ENCODE measurements around the gene URAD. TPM values are rescaled to one million over a fixed set of nuclear protein-coding genes. Genes with fewer than 3 reads are reported as not detected.

The URAD gene
- total RNA-seq, 4 donors from 2014 or later = not detected

DNA sequence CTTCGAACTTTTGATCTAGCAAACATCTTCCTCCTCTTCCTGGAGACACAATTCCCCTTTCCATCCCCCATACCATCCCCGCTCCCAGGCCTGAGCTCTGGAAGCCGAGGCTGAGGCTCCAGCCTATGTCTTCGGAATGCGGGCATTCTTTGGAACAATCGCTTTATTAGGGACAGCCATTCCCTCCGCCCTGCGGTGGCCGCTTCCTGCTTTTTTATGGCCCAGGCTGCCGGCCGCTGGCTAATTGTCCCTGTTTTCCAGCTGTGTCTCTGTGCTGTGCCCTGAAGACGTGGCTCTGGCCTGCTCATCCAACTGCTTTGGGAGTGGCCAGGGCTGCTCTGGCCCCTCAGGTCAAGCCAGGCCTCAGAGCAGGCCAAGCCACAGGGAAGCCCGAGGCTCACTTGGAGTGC is 17.3 kb downstream of the URAD start:
- no peak overlapping the region for H3K4me3 ChIP-seq (ENCODE audit: low read depth, poor library complexity, severe bottlenecking)
- 47 to 53% methylated on average over 13 of the region's 13 CpGs for WGBS, 2 donors
- intact Hi-C loops (cut with DNase I; ENCODE audit: low total_unique reads) = loop anchor here (10.0 kb wide), 1 partner anchor 146 kb away; no protein-coding TSS in a partner anchor
- TF ChIP-seq POLR2A (IDR thresholded peaks at IDR 0.05) = no peak
- TF ChIP-seq, protein P1, sequence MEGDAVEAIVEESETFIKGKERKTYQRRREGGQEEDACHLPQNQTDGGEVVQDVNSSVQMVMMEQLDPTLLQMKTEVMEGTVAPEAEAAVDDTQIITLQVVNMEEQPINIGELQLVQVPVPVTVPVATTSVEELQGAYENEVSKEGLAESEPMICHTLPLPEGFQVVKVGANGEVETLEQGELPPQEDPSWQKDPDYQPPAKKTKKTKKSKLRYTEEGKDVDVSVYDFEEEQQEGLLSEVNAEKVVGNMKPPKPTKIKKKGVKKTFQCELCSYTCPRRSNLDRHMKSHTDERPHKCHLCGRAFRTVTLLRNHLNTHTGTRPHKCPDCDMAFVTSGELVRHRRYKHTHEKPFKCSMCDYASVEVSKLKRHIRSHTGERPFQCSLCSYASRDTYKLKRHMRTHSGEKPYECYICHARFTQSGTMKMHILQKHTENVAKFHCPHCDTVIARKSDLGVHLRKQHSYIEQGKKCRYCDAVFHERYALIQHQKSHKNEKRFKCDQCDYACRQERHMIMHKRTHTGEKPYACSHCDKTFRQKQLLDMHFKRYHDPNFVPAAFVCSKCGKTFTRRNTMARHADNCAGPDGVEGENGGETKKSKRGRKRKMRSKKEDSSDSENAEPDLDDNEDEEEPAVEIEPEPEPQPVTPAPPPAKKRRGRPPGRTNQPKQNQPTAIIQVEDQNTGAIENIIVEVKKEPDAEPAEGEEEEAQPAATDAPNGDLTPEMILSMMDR (IDR thresholded peaks at IDR 0.05) = no peak
- peak in 1 of 2 donors; percentile 69 for DNase-seq (ENCODE audit: low spot score in 2 of 2)

DNA sequence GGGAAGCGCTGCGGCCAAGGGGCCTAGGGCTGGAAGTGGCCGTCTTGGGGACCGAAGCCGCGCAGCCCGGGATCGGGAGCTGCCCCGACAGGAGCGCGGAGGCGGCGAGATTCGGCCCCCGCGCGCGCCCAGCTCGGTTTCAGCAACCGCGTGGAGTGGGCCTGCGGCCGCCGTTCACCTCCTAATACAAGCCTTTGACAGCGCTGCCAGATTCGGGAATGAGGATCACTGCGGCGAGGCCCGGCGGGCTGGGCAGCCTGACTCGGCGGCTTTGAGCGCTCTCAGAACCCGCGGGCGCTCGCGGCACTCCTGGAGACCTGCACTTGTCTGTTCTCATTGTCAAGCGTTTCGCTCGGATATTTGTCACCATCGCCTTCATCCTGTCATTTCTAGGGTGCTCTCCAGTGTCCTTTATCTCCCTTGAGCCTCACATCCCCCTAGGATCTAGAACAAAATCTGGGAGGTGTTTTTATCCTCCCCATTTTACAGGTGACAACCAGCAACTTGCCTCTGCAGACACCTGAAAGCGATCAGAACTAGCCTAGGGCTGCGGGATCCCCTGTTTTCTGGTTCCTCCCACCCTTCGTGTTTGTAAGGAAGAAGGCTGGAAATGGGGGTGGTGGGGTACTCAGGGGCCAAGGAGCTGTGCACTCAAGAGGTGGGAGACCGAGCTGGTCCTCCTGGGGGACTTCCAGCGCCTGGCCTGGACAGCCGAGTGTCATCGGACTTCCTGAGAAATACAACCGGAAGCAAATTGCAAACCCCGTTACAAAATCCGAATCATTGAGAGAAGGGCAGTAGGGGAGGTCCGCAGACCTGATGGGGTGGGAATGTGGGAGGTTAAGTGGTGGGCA is 17.9 kb downstream of the URAD start:
- H3K4me3 ChIP-seq (ENCODE audit: low read depth, poor library complexity, severe bottlenecking) = no peak overlapping the region
- TF ChIP-seq, protein P1 (IDR thresholded peaks at IDR 0.05) = no peak
- no peak for TF ChIP-seq POLR2A (IDR thresholded peaks at IDR 0.05)
- 5 to 10% methylated on average over 49 to 52 of the region's 53 CpGs for WGBS, 2 donors
- peak in 1 of 2 donors; percentile 67 for DNase-seq (ENCODE audit: low spot score in 2 of 2)
- intact Hi-C loops (cut with DNase I; ENCODE audit: low total_unique reads) = loop anchor here (10.0 kb wide), 1 partner anchor 146 kb away; no protein-coding TSS in a partner anchor

DNA sequence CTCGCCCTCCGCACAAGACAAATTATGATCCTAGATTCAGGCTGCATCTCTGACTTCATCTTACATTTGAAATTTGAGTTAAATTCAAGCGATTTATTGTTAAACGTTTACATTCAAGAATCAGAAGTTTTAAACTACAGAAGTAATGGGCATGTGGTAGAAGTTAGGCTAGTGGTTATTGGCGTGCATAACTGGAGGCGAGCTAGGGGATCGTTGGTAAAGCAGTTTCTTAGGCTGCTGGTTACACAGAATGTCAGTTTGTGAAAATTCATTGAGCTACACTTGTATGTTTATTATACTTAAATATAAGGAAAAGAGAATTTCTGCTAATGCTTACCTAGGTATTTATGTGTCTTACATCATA is 18.6 kb downstream of the URAD start:
- TF ChIP-seq POLR2A (IDR thresholded peaks at IDR 0.05) = no peak
- TF ChIP-seq, protein P1 (IDR thresholded peaks at IDR 0.05) = no peak
- DNase-seq (ENCODE audit: low spot score in 2 of 2) = no peak
- 20 to 29% methylated on average over 7 of the region's 7 CpGs for WGBS, 2 donors
- intact Hi-C loops (cut with DNase I; ENCODE audit: low total_unique reads) = loop anchor here (10.0 kb wide), 2 partner anchors 145 to 1285 kb away; no protein-coding TSS in a partner anchor
- no peak overlapping the region for H3K4me3 ChIP-seq (ENCODE audit: low read depth, poor library complexity, severe bottlenecking)

DNA sequence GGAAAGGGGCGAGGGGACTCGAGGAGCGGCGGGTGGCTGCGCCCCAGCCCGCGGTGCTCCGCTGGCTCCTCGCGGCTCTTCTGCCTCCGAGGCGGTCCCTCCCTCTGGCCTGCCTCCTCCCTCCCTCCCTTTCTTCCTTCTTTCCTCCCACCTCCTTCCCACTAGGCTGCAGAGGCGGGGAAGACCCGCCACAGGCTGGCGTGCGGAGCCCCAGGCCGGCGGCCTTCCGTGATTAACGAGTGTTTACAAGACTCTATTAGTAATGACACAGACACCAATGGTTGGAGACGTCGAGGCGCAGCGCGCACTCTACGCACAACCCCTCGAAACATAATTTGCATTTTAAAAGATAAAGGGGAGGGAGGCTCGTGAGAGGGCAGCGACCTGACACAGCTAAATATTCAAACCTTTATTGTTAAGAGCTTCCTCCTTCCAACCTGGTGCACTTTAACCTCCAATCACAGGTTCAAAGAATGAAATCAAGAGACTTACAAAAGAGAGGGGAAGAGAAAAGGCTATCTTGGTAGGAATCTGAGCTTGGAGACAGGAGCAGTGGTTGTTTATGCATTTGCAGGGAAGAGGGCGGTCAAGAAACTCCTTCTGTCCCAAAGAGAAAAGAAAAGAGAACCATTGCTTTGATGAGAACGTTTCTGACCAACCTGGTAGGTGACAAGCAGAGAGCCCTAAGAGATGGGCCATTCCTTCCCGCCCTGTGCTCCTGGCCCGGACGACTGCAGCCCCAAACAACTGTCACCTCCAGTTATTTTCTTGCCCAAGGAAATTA is 19.2 kb downstream of the URAD start, which contains the start of gene CDX2:
Gene CDX2 (minus strand): TSS at position 234 of the 784 bp plus-strand sequence. CDS start 309 bp downstream, outside the sequence.
- DNase-seq (ENCODE audit: low spot score in 2 of 2) = peak in 1 of 2 donors; percentile 73
- 5% methylated on average over 33 to 34 of the region's 34 CpGs for WGBS, 2 donors
- intact Hi-C loops (cut with DNase I; ENCODE audit: low total_unique reads) = loop anchor here (10.0 kb wide), 1 partner anchor 1286 kb away; no protein-coding TSS in a partner anchor
- H3K4me3 ChIP-seq (ENCODE audit: low read depth, poor library complexity, severe bottlenecking) = no peak within 1 kb of the TSS
- TF ChIP-seq, protein P1 (IDR thresholded peaks at IDR 0.05) = no peak
- TF ChIP-seq POLR2A (IDR thresholded peaks at IDR 0.05) = no peak

DNA sequence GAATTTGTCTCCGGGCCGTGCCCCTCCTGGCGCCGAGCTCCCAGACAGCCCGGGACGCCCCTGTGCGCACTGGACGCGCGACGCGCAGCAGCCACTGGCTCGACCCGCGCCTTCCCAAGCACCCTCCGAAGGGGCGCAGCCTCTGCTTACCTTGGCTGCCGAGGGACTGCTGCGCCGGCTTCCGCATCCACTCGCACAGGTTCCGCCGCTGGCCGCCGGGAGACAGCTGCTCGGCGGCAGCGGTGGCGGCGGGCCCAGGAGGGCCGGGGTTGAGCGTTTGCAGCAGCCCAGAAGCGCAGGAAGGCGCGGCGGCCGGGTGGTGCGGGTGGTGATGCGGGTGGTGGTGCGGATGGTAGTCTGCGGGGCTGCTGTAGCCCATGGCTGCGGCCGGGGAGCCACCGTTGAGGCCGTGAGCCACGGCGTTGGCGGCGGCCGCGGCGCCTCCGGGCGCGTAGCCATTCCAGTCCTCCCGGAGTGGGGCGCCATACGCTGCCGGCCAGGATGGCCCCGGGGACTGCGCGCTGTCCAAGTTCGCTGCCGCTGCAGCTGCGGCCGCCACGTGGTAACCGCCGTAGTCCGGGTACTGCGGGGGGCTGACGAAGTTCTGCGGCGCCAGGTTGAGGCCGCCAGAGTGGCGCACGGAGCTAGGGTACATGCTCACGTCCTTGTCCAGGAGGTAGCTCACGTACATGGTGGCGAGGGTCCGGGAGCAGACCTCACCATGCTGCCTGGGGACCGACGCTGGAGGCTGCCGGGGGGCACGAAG is 20.0 kb downstream of the URAD start:
- intact Hi-C loops (cut with DNase I; ENCODE audit: low total_unique reads) = loop anchor here (10.0 kb wide), 1 partner anchor 1286 kb away; no protein-coding TSS in a partner anchor
- H3K4me3 ChIP-seq (ENCODE audit: low read depth, poor library complexity, severe bottlenecking) = no peak overlapping the region
- 0 to 1% methylated on average over 24 to 31 of the region's 86 CpGs for WGBS, 2 donors
- DNase-seq (ENCODE audit: low spot score in 2 of 2) = peak in 1 of 2 donors; percentile 59
- TF ChIP-seq, protein P1 (IDR thresholded peaks at IDR 0.05) = no peak
- no peak for TF ChIP-seq POLR2A (IDR thresholded peaks at IDR 0.05)
